OCI-LY3 (cell line): ENCODE data around the gene P3R3URF.

Source experiments
- CTCF ChIP-seq: fragments of 200-600, 300-600 bp; sonication (generic); IDR thresholded peaks from 2 replicates; pipeline ENCODE4 v1.5.1; 2014; ENCODE audit warnings: antibody characterized with exemption, low read length, low read depth
- EZH2phosphoT487 ChIP-seq: fragments of 200-600 bp; shearing (Covaris generic); IDR thresholded peaks from 2 replicates; pipeline ENCODE4 v1.6.1; 2018; ENCODE audit warnings: antibody characterized with exemption, mixed run types, low read depth

GRCh38 chr1:46168477-46168876, 7.8 kb downstream of the P3R3URF start:
- TF ChIP-seq CTCF, result no peak
- no peak for TF ChIP-seq EZH2phosphoT487
